GM23338 (cell line): ENCODE results near the gene FGFR2. TPM values are rescaled to one million over a fixed set of nuclear protein-coding genes. Genes with fewer than 3 reads are reported as not detected.

Experiments used
- ATAC-seq: fragments of 200-7000 bp; cut with Tn5 transposase; 3 replicates; pipeline ENCODE4 v1.9.1; 2020
- DNase-seq: peaks from one replicate; pipeline ENCODE4 v3.0.0-alpha.2; 2015; ENCODE audit warnings: low spot score
- H2AFZ ChIP-seq: fragments of 200-600 bp; sonication (generic); 2 replicates; pipeline ENCODE4 v1.8.0; 2016; ENCODE audit warnings: antibody characterized with exemption, mild to moderate bottlenecking, moderate library complexity
- H3F3A ChIP-seq: fragments of 200-600 bp; sonication (generic); replicated peaks from 2 replicates; pipeline ENCODE4 v1.8.0; 2017; ENCODE audit warnings: antibody characterized with exemption, mixed run types, low read depth
- H3K27ac ChIP-seq: fragments of 200-600 bp; sonication (generic); 2 replicates; pipeline ENCODE4 v1.6.1; 2016; ENCODE audit warnings: low read depth
- H3K27me3 ChIP-seq: fragments of 200-600 bp; sonication (generic); 2 replicates; pipeline ENCODE4 v1.8.0; 2016; ENCODE audit warnings: mild to moderate bottlenecking, mixed run types, moderate library complexity; ENCODE audit not compliant: insufficient read depth
- H3K36me3 ChIP-seq: fragments of 200-600 bp; sonication (generic); 2 replicates; pipeline ENCODE4 v1.8.0; 2016; ENCODE audit warnings: mild to moderate bottlenecking; ENCODE audit not compliant: insufficient read depth
- H3K4me1 ChIP-seq: fragments of 200-600 bp; sonication (generic); 2 replicates; pipeline ENCODE4 v1.8.0; 2016; ENCODE audit warnings: mild to moderate bottlenecking, moderate library complexity; ENCODE audit not compliant: insufficient read depth
- H3K4me2 ChIP-seq: fragments of 200-600 bp; sonication (generic); 2 replicates; pipeline ENCODE4 v1.7.1; 2017; ENCODE audit warnings: mixed run types
- H3K4me3 ChIP-seq: fragments of 200-600 bp; sonication (generic); 2 replicates; pipeline ENCODE4 v1.6.1; 2016; ENCODE audit warnings: mixed run types
- H3K79me2 ChIP-seq: fragments of 200-600 bp; sonication (generic); replicated peaks from 2 replicates; pipeline ENCODE4 v1.8.0; 2017; ENCODE audit warnings: mild to moderate bottlenecking; ENCODE audit not compliant: insufficient read depth
- H3K9me2 ChIP-seq: fragments of 200-600 bp; sonication (generic); 2 replicates; pipeline ENCODE4 v1.8.0; 2017; ENCODE audit not compliant: insufficient read depth
- H4K20me1 ChIP-seq: fragments of 200-600 bp; sonication (generic); replicated peaks from 2 replicates; pipeline ENCODE4 v1.8.0; 2017; ENCODE audit warnings: mild to moderate bottlenecking; ENCODE audit not compliant: insufficient read depth
- H3K27ac Mint-ChIP-seq: 2 replicates; pipeline ENCODE4 v1.8.0; 2020; ENCODE audit warnings: inconsistent platforms, mild to moderate bottlenecking, moderate library complexity, mixed read lengths
- H3K27me3 Mint-ChIP-seq: 3 replicates; pipeline ENCODE4 v1.8.0; 2022; ENCODE audit warnings: low read depth, mild to moderate bottlenecking, moderate library complexity, mixed read lengths, inconsistent platforms; ENCODE audit not compliant: insufficient read depth, poor library complexity
- H3K36me3 Mint-ChIP-seq: 3 replicates; pipeline ENCODE4 v1.8.0; 2021; ENCODE audit warnings: low read depth, mild to moderate bottlenecking, inconsistent platforms, moderate library complexity, mixed read lengths
- H3K4me1 Mint-ChIP-seq: 3 replicates; pipeline ENCODE4 v1.8.0; 2020; ENCODE audit warnings: mild to moderate bottlenecking, inconsistent platforms, mixed read lengths
- H3K4me3 Mint-ChIP-seq: 3 replicates; pipeline ENCODE4 v1.8.0; 2021; ENCODE audit warnings: moderate library complexity, mild to moderate bottlenecking, inconsistent platforms, mixed read lengths
- H3K9me3 Mint-ChIP-seq: 3 replicates; pipeline ENCODE4 v1.8.0; 2020; ENCODE audit warnings: moderate library complexity, mild to moderate bottlenecking, inconsistent platforms, mixed read lengths
- CTCF ChIP-seq, 2 experiments: fragments of 200-600 bp in 1 of 2; sonication (generic) in 1 of 2; conservative IDR thresholded peaks; 2 replicates each; pipeline versions ENCODE4 v1.5.1 to v1.6.1; 2016 to 2017; ENCODE audit warnings: antibody characterized with exemption in 2 of 2, low read depth in 2 of 2, mild to moderate bottlenecking in 2 of 2, moderate library complexity in 1 of 2
- EZH2 ChIP-seq: fragments of 200-600 bp; sonication (generic); IDR thresholded peaks from one replicate; pipeline ENCODE4 v1.8.0; 2017; ENCODE audit warnings: antibody characterized with exemption, mild to moderate bottlenecking, low read depth; ENCODE audit not compliant: unreplicated experiment
- EZH2phosphoT487 ChIP-seq: fragments of 200-600 bp; sonication (generic); IDR thresholded peaks from one replicate; pipeline ENCODE4 v1.8.1; 2018; ENCODE audit warnings: antibody characterized with exemption; ENCODE audit not compliant: unreplicated experiment
- JUNB ChIP-seq: IDR thresholded peaks from one replicate; pipeline ENCODE4 v1.6.1; 2016; ENCODE audit warnings: antibody characterized with exemption; ENCODE audit not compliant: unreplicated experiment
- NANOG ChIP-seq: IDR thresholded peaks from 2 replicates; pipeline ENCODE4 v1.6.1; 2016; ENCODE audit warnings: antibody characterized with exemption, borderline replicate concordance
- POLR2AphosphoS5 ChIP-seq: IDR thresholded peaks from 2 replicates; pipeline ENCODE4 v1.6.1; 2016; ENCODE audit warnings: antibody characterized with exemption, low read depth
- ZNF114 ChIP-seq: fragments of 250-450 bp; sonication (Bioruptor Pico); IDR thresholded peaks from 2 replicates; pipeline ENCODE4 v1.5.0; 2020; ENCODE audit warnings: mild to moderate bottlenecking, moderate library complexity
- ZNF462 ChIP-seq: fragments of 250-450 bp; sonication (Bioruptor Pico); IDR thresholded peaks from 2 replicates; pipeline ENCODE4 v1.5.0; 2020; ENCODE audit warnings: mild to moderate bottlenecking, moderate library complexity
- polyA plus RNA-seq: library from polyadenylated mRNA; unstranded; fragments of >200 nt; fragmentation: Nextera tagmentation; extraction: Ambion mirVana; gene quantifications from 2 replicates; pipeline ENCODE4 v1.2.1, GENCODE V29; 2016
- total RNA-seq: library from RNA; depleted of rRNA; stranded (reverse); fragments of >200 nt; shearing (Covaris generic); gene quantifications from 2 replicates; pipeline ENCODE4 v1.2.3, GENCODE V29; 2014
- TF ChIP-seq, protein P1 (sequence below): IDR thresholded peaks from one replicate; pipeline ENCODE4 v1.6.1; 2018; ENCODE audit warnings: antibody characterized with exemption; ENCODE audit not compliant: unreplicated experiment

The FGFR2 gene
- total and polyA plus RNA-seq, 2 experiments from 2014 or later = 31.1 to 106 TPM

DNA sequence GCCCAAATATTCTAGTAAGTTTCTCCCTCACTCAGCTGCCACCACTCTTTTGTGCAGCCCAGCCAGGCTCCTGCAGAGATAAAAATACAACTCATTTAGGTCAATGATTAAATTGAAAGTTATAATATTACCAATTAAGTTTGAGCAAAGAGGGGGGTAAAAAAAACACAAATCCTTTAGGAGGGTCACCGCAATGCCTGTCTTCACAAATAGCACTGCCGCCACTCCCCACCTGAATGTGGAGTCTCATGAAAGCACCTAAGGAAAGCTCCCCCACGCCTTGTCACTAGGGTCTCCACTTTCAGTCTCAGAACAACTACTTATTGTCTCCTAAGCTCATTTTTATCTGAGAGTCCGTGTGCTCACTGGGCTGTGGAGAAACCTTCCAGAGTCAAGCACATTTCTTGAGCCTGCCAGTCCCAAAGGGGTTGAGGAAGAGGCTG lies 148.7 kb downstream of the FGFR2 start:
- DNase-seq = no peak
- no peak overlapping the region for H3K27ac ChIP-seq
- no peak for TF ChIP-seq EZH2
- no peak for TF ChIP-seq NANOG
- no peak for TF ChIP-seq POLR2AphosphoS5
- no peak for TF ChIP-seq ZNF114 (CRISPR knock-in tag)
- TF ChIP-seq, protein P1, sequence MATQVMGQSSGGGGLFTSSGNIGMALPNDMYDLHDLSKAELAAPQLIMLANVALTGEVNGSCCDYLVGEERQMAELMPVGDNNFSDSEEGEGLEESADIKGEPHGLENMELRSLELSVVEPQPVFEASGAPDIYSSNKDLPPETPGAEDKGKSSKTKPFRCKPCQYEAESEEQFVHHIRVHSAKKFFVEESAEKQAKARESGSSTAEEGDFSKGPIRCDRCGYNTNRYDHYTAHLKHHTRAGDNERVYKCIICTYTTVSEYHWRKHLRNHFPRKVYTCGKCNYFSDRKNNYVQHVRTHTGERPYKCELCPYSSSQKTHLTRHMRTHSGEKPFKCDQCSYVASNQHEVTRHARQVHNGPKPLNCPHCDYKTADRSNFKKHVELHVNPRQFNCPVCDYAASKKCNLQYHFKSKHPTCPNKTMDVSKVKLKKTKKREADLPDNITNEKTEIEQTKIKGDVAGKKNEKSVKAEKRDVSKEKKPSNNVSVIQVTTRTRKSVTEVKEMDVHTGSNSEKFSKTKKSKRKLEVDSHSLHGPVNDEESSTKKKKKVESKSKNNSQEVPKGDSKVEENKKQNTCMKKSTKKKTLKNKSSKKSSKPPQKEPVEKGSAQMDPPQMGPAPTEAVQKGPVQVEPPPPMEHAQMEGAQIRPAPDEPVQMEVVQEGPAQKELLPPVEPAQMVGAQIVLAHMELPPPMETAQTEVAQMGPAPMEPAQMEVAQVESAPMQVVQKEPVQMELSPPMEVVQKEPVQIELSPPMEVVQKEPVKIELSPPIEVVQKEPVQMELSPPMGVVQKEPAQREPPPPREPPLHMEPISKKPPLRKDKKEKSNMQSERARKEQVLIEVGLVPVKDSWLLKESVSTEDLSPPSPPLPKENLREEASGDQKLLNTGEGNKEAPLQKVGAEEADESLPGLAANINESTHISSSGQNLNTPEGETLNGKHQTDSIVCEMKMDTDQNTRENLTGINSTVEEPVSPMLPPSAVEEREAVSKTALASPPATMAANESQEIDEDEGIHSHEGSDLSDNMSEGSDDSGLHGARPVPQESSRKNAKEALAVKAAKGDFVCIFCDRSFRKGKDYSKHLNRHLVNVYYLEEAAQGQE = no peak
- TF ChIP-seq ZNF462 (CRISPR knock-in tag) = no peak
- no peak for TF ChIP-seq CTCF (conservative IDR thresholded peaks at IDR 0.05; ENCODE audit: low read depth in 2 of 2)
- TF ChIP-seq EZH2phosphoT487 = no peak
- no peak for TF ChIP-seq JUNB
- H3F3A ChIP-seq = no peaks in the 10 kb centered on the region
- ATAC-seq = no peak
- H3K4me2 ChIP-seq = no peak overlapping the region
- no peaks in the 10 kb centered on the region for H3K27me3 ChIP-seq
- Mint-ChIP-seq H3K27me3 (no peaks in the 10 kb centered on the region), H3K9me3 (no peaks in the 10 kb centered on the region), H3K4me1 (no peaks in the 10 kb centered on the region; the same call in 1 of the 3 replicates), H3K36me3 (no peaks in the 10 kb centered on the region), H3K4me3 (no peak overlapping the region), H3K27ac (no peak overlapping the region)
- H3K4me1 ChIP-seq = no peaks in the 10 kb centered on the region
- H3K36me3 ChIP-seq = no peaks in the 10 kb centered on the region
- H3K9me2 ChIP-seq = peaks cover 4% of the 10 kb centered on the region; the same call in 1 of the 2 replicates
- H2AFZ ChIP-seq = peak overlapping the region; percentile 56; the same call in 1 of the 2 replicates
- H4K20me1 ChIP-seq = no peaks in the 10 kb centered on the region
- H3K4me3 ChIP-seq = no peak overlapping the region
- no peaks in the 10 kb centered on the region for H3K79me2 ChIP-seq
